Gastrocnemius medialis (tissue), 4 donors: ENCODE results near the gene KRTAP10-2.

Source experiments
- CTCF ChIP-seq, 5 experiments: fragments of 450-650 bp in 3 of 5; fragments of 200-600 bp in 2 of 5; sonication (generic) in 2 of 5; IDR thresholded peaks in 4 of 5; conservative IDR thresholded peaks in 1 of 5; 1 replicate in 4 of 5; 2 replicates in 1 of 5; pipeline ENCODE4 v1.5.1; 2016 to 2019; ENCODE audit warnings: antibody characterized with exemption in 5 of 5, mild to moderate bottlenecking in 3 of 5, moderate library complexity in 3 of 5
- POLR2A ChIP-seq, 2 donors: fragments of 450-650 bp; IDR thresholded peaks; one replicate each; pipeline ENCODE4 v1.6.1; 2017; ENCODE audit warnings: antibody characterized with exemption in 2 of 2, mild to moderate bottlenecking in 2 of 2, moderate library complexity in 2 of 2

- TF ChIP-seq CTCF (IDR thresholded peaks at IDR 0.05 in 4 of 5, conservative IDR thresholded peaks at IDR 0.05 in 1 of 5) (no peak), POLR2A (IDR thresholded peaks at IDR 0.05) (no peak)
These were observed 21.8 kb upstream of the KRTAP10-2 start for GRCh38 chr21:44572959-44573583.
